GM18873 (cell line): ENCODE measurements around the gene APCDD1L.
"Not testable (repeated sequence)": the region's sequence is repeated elsewhere in the genome, so short reads cannot be mapped to it uniquely, and the experiment has no call there.

Experiments used
- ATAC-seq: cut with Tn5 transposase; IDR thresholded peaks from one replicate; pipeline ENCODE4 v1.9.1; 2021; ENCODE audit warnings: mild to moderate bottlenecking, moderate library complexity, moderate number of reproducible peaks; ENCODE audit not compliant: unreplicated experiment, low FRiP score

Gene APCDD1L

GRCh38 chr20:58545565-58546415 is 30.6 kb upstream of the APCDD1L start:
- ATAC-seq: no peak

- no peak for ATAC-seq
Measured at GRCh38 chr20:58544891-58545290, 29.7 kb upstream of the APCDD1L start.

- ATAC-seq: no peak
Measured at GRCh38 chr20:58544286-58544685, 29.1 kb upstream of the APCDD1L start.

GRCh38 chr20:58543274-58543673 is 28.1 kb upstream of the APCDD1L start:
- ATAC-seq: no peak

- no peak for ATAC-seq
Measured at GRCh38 chr20:58542411-58543095, 27.4 kb upstream of the APCDD1L start.

- ATAC-seq: not testable (repeated sequence)
Measured at GRCh38 chr20:58542034-58542410, 26.8 kb upstream of the APCDD1L start.

GRCh38 chr20:58538752-58539151 is 23.6 kb upstream of the APCDD1L start:
- no peak for ATAC-seq

DNA sequence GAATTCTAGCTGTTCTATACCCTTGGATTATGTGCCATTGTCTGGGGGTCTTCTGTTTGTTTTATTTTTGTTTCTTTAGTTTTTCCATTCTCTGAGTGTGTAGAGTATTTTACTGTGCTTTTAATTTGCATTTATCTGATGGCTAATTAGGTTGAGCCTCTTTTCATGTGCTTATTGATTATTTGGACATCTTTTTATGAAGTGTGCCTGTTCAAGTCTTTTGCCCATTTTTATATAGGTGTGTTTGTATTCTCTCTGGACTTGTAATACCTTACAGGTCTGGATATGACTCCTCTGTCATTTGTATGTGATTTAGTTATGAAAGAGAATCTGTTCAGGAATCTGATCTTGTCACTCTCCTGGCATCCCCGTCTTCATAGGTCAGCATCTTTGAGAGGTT is 22.6 kb upstream of the APCDD1L start:
- no peak for ATAC-seq

GRCh38 chr20:58536289-58536688 is 21.1 kb upstream of the APCDD1L start:
- no peak for ATAC-seq

DNA sequence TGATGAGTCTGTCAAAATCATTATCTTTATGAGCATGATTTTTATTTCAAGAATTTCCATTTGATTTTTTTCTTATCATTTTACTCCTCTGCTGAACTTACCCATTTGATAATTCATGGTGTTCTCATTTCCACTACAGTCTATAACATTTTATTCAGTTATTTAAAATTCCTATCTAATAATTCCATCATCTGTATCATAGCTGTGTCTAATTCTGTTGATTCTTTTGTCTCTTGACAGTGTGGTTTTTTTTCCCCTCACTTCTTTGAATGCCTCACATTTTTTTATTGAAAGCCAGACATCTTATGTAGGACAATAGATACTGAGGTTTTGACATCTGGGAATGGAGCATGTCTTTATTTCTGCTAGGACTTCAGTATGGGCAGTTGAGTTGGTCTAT is 16.5 kb upstream of the APCDD1L start:
- no peak for ATAC-seq

DNA sequence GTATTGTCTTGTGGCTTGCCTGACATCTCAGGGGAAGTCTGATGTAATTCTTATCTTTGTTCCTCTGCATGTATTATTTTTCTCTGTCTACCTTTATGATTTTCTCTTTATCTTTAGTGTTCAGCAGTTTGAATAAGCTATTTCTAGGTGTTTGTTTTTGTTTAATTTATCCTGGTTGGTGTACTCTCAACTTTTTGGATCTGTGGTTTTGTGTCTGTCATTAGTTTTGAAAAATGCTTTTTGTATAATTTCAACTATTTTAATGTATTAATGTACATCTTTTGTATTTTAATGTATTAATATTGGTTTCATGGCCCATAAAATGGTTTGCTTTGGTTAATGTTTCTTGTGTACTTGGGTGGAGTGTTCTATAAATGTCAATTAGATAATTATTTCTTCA is 15.9 kb upstream of the APCDD1L start:
- ATAC-seq: no peak

- no peak for ATAC-seq
Measured at GRCh38 chr20:58528412-58528811, 13.2 kb upstream of the APCDD1L start.

- no peak for ATAC-seq
Measured at GRCh38 chr20:58526411-58526810, 11.2 kb upstream of the APCDD1L start.

DNA sequence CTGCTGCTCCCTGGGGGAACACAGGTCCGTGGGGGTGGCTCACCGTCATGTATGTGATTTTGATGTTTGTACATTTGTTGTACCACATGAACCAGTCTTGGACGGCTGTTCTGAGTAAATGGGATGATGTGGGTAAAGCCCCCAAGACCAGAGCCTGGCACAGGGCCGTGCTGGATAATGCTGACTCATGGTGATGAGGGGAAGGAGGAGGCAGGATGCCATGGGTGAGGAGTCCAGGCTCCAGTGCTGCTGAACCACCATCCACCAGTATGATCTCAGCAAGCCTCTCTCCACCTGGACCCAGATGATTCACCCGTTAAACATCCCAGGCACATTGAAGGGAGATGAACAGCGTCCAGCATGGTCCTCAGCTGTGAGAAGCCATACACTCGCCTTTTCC is 9.6 kb upstream of the APCDD1L start:
- ATAC-seq: no peak

DNA sequence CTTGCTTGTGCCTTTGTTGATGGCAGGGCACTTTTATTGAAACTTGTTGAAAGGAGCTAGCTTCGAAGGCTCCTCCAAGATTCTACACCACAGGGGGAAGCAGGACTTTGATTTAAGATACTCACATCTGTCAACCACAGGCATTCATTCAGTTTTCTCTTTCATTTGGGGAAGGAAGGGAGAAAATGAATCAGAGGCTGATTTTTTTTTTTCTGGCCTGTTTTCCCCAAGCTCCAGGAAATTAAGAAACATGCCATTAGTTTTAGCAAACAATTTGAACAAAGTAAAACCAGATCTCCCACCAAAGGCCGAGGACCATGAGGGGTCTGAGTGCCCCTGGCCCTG is 8.7 kb upstream of the APCDD1L start:
- no peak for ATAC-seq

- no peak for ATAC-seq
Measured at GRCh38 chr20:58523072-58523970, 8.1 kb upstream of the APCDD1L start.

GRCh38 chr20:58522666-58523065 is 7.5 kb upstream of the APCDD1L start:
- no peak for ATAC-seq

DNA sequence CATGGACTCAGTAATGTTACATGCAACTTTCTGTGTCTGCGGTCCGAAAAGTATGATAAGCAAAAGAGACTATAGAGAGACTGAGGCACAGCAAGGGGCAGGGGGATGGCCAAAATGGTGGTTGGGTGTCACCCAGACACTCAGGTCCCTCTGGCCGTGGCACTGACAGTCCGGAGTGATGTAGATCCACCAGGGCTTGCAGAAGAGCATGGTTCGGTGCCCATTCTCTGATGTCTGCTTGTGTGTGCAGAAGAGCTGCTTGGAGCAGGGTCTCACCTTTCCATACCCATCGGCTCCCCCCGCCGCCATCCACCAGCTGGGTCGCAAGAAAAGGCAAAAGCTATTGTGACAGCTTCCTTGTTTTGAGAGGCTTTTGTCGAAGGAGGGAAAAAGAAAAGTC is 6.6 kb upstream of the APCDD1L start:
- ATAC-seq: no peak

DNA sequence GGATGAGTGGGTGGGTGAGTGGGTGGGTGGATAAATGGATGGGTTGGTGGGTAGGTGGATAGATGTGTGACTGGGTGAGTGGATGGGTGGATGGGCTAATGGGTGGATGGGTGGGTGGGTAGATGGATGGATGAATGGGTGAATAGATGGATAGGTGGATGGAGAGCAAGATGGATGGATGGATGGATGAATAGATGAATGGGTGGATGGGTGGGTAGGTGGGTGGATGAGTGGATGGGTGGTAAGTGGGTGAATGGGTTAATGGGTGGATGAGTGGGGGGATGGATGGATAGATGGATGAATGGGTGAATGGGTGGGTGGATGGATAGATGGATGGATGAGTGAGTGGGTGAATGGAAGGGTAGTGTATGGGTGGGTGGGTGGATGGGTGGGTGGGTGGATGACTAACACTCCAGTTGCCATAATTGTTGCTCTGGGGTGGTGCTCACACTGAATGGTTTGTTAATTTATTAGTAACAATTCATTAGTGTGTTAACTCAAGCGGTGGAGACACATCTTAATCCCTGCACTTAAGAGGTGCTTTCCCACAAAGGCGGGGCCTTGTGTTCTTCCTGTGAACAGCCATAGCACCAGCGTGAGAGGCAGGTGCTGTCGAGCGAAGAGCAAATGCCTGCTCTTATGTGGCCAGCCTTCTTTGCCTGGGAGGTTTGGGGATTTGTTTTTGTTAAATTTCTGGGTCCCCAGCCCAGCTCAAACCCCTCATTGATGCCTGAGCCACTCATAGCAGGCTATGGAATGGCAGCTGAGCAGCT is 4.9 kb upstream of the APCDD1L start:
- ATAC-seq: no peak

- no peak for ATAC-seq
Measured at GRCh38 chr20:58518896-58519593, 3.8 kb upstream of the APCDD1L start.
